Measurements from ENCODE around the gene RPH3AL. TPM values are rescaled to one million over a fixed set of nuclear protein-coding genes. Genes with fewer than 3 reads are reported as not detected.
A peak's percentile ranks its signal among the peaks of the same experiment; 100 is the strongest.

RPH3AL gene
- total RNA-seq, 1 donor = 2.9 TPM

GRCh38 chr17:304461-304860 is 48.1 kb downstream of the RPH3AL start:
- peak; percentile 65 for DNase-seq (ENCODE audit: insufficient read length, low spot score, missing footprints)
- Histone ChIP-seq H3K4me1 (ENCODE audit: insufficient read depth, low read length) (peaks cover 3% of the 10 kb centered on the region), H3K27me3 (ENCODE audit: insufficient read depth, low read length) (peaks cover 3% of the 10 kb centered on the region), H3K9me3 (ENCODE audit: low read depth, low read length) (no peaks in the 10 kb centered on the region), H3K27ac (ENCODE audit: low read depth, low read length) (no peak overlapping the region), H3K79me2 (ENCODE audit: insufficient read depth, low read length) (no peaks in the 10 kb centered on the region), H3K4me3 (ENCODE audit: insufficient read depth, low read length) (no peak overlapping the region), H3K4me2 (ENCODE audit: insufficient read depth, low read length) (no peak overlapping the region), H3K36me3 (ENCODE audit: insufficient read depth, low read length) (no peaks in the 10 kb centered on the region), H2AFZ (ENCODE audit: low read length) (no peak overlapping the region), H4K20me1 (ENCODE audit: insufficient read depth, low read length) (no peaks in the 10 kb centered on the region)
- TF ChIP-seq, protein P1, sequence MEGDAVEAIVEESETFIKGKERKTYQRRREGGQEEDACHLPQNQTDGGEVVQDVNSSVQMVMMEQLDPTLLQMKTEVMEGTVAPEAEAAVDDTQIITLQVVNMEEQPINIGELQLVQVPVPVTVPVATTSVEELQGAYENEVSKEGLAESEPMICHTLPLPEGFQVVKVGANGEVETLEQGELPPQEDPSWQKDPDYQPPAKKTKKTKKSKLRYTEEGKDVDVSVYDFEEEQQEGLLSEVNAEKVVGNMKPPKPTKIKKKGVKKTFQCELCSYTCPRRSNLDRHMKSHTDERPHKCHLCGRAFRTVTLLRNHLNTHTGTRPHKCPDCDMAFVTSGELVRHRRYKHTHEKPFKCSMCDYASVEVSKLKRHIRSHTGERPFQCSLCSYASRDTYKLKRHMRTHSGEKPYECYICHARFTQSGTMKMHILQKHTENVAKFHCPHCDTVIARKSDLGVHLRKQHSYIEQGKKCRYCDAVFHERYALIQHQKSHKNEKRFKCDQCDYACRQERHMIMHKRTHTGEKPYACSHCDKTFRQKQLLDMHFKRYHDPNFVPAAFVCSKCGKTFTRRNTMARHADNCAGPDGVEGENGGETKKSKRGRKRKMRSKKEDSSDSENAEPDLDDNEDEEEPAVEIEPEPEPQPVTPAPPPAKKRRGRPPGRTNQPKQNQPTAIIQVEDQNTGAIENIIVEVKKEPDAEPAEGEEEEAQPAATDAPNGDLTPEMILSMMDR (IDR thresholded peaks at IDR 0.05; ENCODE audit: extremely low read depth, low read depth, low read length) = no peak

DNA sequence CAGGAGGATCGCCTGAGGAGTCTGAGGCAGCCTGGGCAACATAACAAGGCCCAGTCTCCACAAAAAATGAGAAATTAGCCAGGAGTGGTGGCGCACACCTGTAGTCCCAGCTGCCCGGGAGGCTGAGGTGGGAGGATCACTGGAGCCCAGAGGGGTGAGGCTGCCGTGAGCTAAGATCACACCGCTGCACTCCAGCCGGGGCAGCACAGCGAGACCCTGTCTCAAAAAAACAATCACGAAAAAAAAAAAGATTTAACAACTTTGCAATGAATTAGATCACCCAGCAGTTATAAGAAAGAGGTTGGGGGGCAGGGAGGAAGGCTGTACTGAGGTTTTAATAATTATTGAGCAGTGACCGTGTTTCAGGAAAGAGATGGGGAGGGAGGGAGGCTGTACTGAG is 49.4 kb downstream of the RPH3AL start:
- TF ChIP-seq, protein P1 (IDR thresholded peaks at IDR 0.05; ENCODE audit: extremely low read depth, low read depth, low read length) = no peak
- no peak overlapping the region for H3K4me2 ChIP-seq (ENCODE audit: insufficient read depth, low read length)

GRCh38 chr17:302300-302698 is 50.3 kb downstream of the RPH3AL start:
- peak overlapping the region; percentile 20 for H3K27ac ChIP-seq (ENCODE audit: low read depth, low read length)

More for the DNA sequence above, 49.4 kb downstream of the RPH3AL start:
- no peak overlapping the region for H2AFZ ChIP-seq (ENCODE audit: low read length)
- H3K36me3 ChIP-seq (ENCODE audit: insufficient read depth, low read length) = no peaks in the 10 kb centered on the region
- no peak overlapping the region for H3K4me3 ChIP-seq (ENCODE audit: insufficient read depth, low read length)
- peaks cover 4% of the 10 kb centered on the region for H3K27me3 ChIP-seq (ENCODE audit: insufficient read depth, low read length)
- no peak overlapping the region for H3K27ac ChIP-seq (ENCODE audit: low read depth, low read length)
- H3K4me1 ChIP-seq (ENCODE audit: insufficient read depth, low read length) = peaks cover 3% of the 10 kb centered on the region
- no peak for DNase-seq (ENCODE audit: insufficient read length, low spot score, missing footprints)
- H4K20me1 ChIP-seq (ENCODE audit: insufficient read depth, low read length) = no peaks in the 10 kb centered on the region
- H3K9me3 ChIP-seq (ENCODE audit: low read depth, low read length) = no peaks in the 10 kb centered on the region
- H3K79me2 ChIP-seq (ENCODE audit: insufficient read depth, low read length) = no peaks in the 10 kb centered on the region

GRCh38 chr17:301681-302299 is 50.8 kb downstream of the RPH3AL start:
- DNase-seq (ENCODE audit: insufficient read length, low spot score, missing footprints) = peak; percentile 94
- H2AFZ ChIP-seq (ENCODE audit: low read length) = peak overlapping the region; percentile 75
- peaks cover 3% of the 10 kb centered on the region for H3K4me1 ChIP-seq (ENCODE audit: insufficient read depth, low read length)
- H3K4me3 ChIP-seq (ENCODE audit: insufficient read depth, low read length) = no peak overlapping the region
- H4K20me1 ChIP-seq (ENCODE audit: insufficient read depth, low read length) = no peaks in the 10 kb centered on the region
- no peaks in the 10 kb centered on the region for H3K79me2 ChIP-seq (ENCODE audit: insufficient read depth, low read length)
- H3K4me2 ChIP-seq (ENCODE audit: insufficient read depth, low read length) = peak overlapping the region; percentile 55
- peak overlapping the region; percentile 20 for H3K27ac ChIP-seq (ENCODE audit: low read depth, low read length)
- no peaks in the 10 kb centered on the region for H3K9me3 ChIP-seq (ENCODE audit: low read depth, low read length)
- TF ChIP-seq, protein P1 (IDR thresholded peaks at IDR 0.05; ENCODE audit: extremely low read depth, low read depth, low read length) = no peak
- H3K27me3 ChIP-seq (ENCODE audit: insufficient read depth, low read length) = peaks cover 14% of the 10 kb centered on the region
- H3K36me3 ChIP-seq (ENCODE audit: insufficient read depth, low read length) = no peaks in the 10 kb centered on the region

More at GRCh38 chr17:302300-302698, 50.3 kb downstream of the RPH3AL start:
- no peak for DNase-seq (ENCODE audit: insufficient read length, low spot score, missing footprints)
- Histone ChIP-seq H3K27me3 (ENCODE audit: insufficient read depth, low read length) (peaks cover 12% of the 10 kb centered on the region), H3K4me1 (ENCODE audit: insufficient read depth, low read length) (peaks cover 3% of the 10 kb centered on the region), H3K4me3 (ENCODE audit: insufficient read depth, low read length) (no peak overlapping the region), H3K79me2 (ENCODE audit: insufficient read depth, low read length) (no peaks in the 10 kb centered on the region), H3K9me3 (ENCODE audit: low read depth, low read length) (no peaks in the 10 kb centered on the region), H3K36me3 (ENCODE audit: insufficient read depth, low read length) (no peaks in the 10 kb centered on the region), H3K4me2 (ENCODE audit: insufficient read depth, low read length) (peak overlapping the region; percentile 55), H4K20me1 (ENCODE audit: insufficient read depth, low read length) (no peaks in the 10 kb centered on the region), H2AFZ (ENCODE audit: low read length) (peak overlapping the region; percentile 75)
- TF ChIP-seq, protein P1 (IDR thresholded peaks at IDR 0.05; ENCODE audit: extremely low read depth, low read depth, low read length) = no peak

Measured in osteoblast (primary cell).